Duodenal mucosa (tissue), 2 donors: ENCODE measurements around the gene TNFRSF18.

Experiments
- H3K27ac ChIP-seq: one replicate; pipeline ENCODE4 v1.7.0; 2013; ENCODE audit warnings: low read depth, low read length
- H3K27me3 ChIP-seq, 2 donors: one replicate each; pipeline ENCODE4 v1.7.0; 2013; ENCODE audit warnings: low read length in 2 of 2, control low read depth in 1 of 2; ENCODE audit not compliant: insufficient read depth in 2 of 2, control insufficient read depth in 1 of 2
- H3K36me3 ChIP-seq, 2 donors: one replicate each; pipeline ENCODE4 v1.7.0; 2013; ENCODE audit warnings: low read length in 2 of 2, control low read depth in 1 of 2; ENCODE audit not compliant: insufficient read depth in 2 of 2, control insufficient read depth in 1 of 2
- H3K4me1 ChIP-seq, 2 donors: one replicate each; pipeline ENCODE4 v1.7.0; 2013; ENCODE audit warnings: low read length in 2 of 2, control low read depth in 1 of 2; ENCODE audit not compliant: insufficient read depth in 2 of 2, control insufficient read depth in 1 of 2
- H3K4me3 ChIP-seq, 2 donors: one replicate each; pipeline ENCODE4 v1.7.0; 2013; ENCODE audit warnings: low read length in 2 of 2, low read depth in 1 of 2
- H3K9ac ChIP-seq, 2 donors: one replicate each; pipeline ENCODE4 v1.7.0; 2013; ENCODE audit warnings: low read length in 2 of 2, low read depth in 1 of 2
- H3K9me3 ChIP-seq, 2 donors: one replicate each; pipeline ENCODE4 v1.7.0; 2013; ENCODE audit warnings: low read length in 2 of 2, control low read depth in 1 of 2; ENCODE audit not compliant: control insufficient read depth in 1 of 2

TNFRSF18 gene

GRCh38 chr1:1221887-1222574 is 15.6 kb upstream of the TNFRSF18 start:
- H3K36me3 ChIP-seq, result peaks cover 32 to 90% of the 10 kb centered on the region in 2 donors

GRCh38 chr1:1220197-1220596 is 13.8 kb upstream of the TNFRSF18 start:
- H3K4me3 ChIP-seq, result no peak overlapping the region
- H3K9me3 ChIP-seq, result no peaks in the 10 kb centered on the region
- no peak overlapping the region for H3K9ac ChIP-seq
- H3K27ac ChIP-seq, result no peak overlapping the region
- peaks cover 2 to 7% of the 10 kb centered on the region in 2 donors for H3K4me1 ChIP-seq
- no peaks in the 10 kb centered on the region for H3K27me3 ChIP-seq
- peaks cover 30 to 86% of the 10 kb centered on the region in 2 donors for H3K36me3 ChIP-seq

More at GRCh38 chr1:1221887-1222574, 15.6 kb upstream of the TNFRSF18 start:
- no peaks in the 10 kb centered on the region for H3K9me3 ChIP-seq
- no peaks in the 10 kb centered on the region for H3K27me3 ChIP-seq
- peaks cover 0 to 7% of the 10 kb centered on the region in 2 donors for H3K4me1 ChIP-seq
- no peak overlapping the region for H3K9ac ChIP-seq
- H3K4me3 ChIP-seq, result no peak overlapping the region
- no peak overlapping the region for H3K27ac ChIP-seq

GRCh38 chr1:1219341-1219740 is 12.9 kb upstream of the TNFRSF18 start:
- Histone ChIP-seq H3K4me1 (peaks cover 4 to 11% of the 10 kb centered on the region in 2 donors), H3K9me3 (no peaks in the 10 kb centered on the region), H3K27me3 (no peaks in the 10 kb centered on the region), H3K9ac (no peak overlapping the region), H3K4me3 (no peak overlapping the region), H3K27ac (no peak overlapping the region), H3K36me3 (peaks cover 30 to 80% of the 10 kb centered on the region in 2 donors)

DNA sequence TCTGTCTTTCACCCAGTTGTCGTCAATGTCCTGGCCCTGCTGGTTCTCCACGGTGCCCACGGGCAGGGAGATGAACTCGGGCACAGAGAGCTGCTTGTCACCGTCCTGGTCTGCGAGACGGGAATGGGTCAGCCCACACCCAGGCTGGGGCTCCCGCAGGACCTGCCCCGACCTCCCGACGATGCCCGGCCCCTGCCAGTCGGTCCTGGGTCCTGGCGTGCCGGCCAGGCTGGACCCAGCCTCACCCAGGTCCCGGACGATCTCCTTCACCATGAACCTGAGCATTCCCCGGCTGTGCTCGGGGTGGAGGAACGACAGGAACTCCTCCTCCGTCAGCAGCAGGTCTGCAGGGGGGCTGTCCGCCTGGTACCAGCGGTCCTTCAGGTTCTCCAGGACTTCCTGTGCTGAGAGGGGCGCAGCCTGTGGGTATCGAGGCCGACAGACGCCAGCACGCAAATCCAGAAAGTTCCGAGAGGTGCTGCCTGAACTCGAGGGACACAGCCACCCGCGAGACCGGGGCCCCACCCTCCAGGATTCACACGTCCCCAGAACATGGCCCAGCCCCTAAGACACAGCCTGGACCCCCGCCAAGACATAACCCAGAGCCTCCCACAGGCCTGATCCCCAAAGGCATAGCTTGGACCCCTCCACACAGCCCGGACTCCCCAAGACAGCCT is 12.3 kb upstream of the TNFRSF18 start:
- H3K4me1 ChIP-seq, result peaks cover 4 to 17% of the 10 kb centered on the region in 2 donors
- peaks cover 30 to 73% of the 10 kb centered on the region in 2 donors for H3K36me3 ChIP-seq
- H3K27ac ChIP-seq, result no peak overlapping the region
- H3K9ac ChIP-seq, result no peak overlapping the region
- no peaks in the 10 kb centered on the region for H3K9me3 ChIP-seq
- H3K27me3 ChIP-seq, result no peaks in the 10 kb centered on the region
- H3K4me3 ChIP-seq, result no peak overlapping the region

GRCh38 chr1:1217621-1218523 is 11.5 kb upstream of the TNFRSF18 start:
- Histone ChIP-seq H3K9me3 (no peaks in the 10 kb centered on the region), H3K27ac (no peak overlapping the region), H3K27me3 (no peaks in the 10 kb centered on the region), H3K9ac (no peak overlapping the region), H3K36me3 (peaks cover 25 to 66% of the 10 kb centered on the region in 2 donors), H3K4me3 (no peak overlapping the region), H3K4me1 (peaks cover 8 to 21% of the 10 kb centered on the region in 2 donors)

- Histone ChIP-seq H3K9ac (no peak overlapping the region), H3K36me3 (peaks cover 18 to 59% of the 10 kb centered on the region in 2 donors), H3K9me3 (no peaks in the 10 kb centered on the region), H3K4me3 (no peak overlapping the region), H3K27me3 (no peaks in the 10 kb centered on the region), H3K27ac (no peak overlapping the region), H3K4me1 (peaks cover 8 to 15% of the 10 kb centered on the region in 2 donors)
These were observed 10.6 kb upstream of the TNFRSF18 start for GRCh38 chr1:1216770-1217620.

DNA sequence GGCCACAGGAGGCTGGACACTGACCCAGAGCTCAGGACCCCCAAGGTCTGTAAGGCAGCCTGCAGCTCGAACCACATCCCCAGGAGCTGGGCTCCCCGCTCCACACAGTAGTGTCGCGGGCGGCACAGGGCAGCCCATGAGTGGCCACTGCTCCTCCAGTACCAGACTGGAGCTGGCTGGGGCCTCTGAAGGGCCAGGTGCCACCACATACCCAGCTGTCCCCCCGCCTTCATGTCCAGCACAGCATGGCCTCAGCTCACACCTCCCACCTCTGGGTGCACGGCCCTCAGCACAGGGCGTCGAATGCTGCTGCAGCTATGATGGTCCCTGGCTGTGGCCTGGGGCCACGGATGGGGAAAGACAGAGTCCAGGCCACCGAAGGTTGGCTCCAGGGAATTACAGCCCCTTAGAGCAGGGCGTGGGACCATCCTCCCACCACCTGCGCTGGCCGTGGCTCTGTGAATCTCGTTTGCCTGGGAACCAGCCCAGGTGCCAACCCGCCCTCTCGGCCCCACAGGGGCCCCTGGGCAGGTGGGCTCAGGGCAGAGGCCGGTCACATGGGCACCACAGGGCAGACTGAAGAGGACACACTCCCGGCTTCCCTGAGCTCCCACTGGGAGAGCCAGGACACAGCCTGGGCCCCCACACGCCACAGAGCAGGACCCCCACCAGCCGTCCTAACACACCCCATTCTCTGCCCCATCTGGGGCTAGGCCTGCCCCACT is 9.7 kb upstream of the TNFRSF18 start:
- peaks cover 14 to 49% of the 10 kb centered on the region in 2 donors for H3K36me3 ChIP-seq

DNA sequence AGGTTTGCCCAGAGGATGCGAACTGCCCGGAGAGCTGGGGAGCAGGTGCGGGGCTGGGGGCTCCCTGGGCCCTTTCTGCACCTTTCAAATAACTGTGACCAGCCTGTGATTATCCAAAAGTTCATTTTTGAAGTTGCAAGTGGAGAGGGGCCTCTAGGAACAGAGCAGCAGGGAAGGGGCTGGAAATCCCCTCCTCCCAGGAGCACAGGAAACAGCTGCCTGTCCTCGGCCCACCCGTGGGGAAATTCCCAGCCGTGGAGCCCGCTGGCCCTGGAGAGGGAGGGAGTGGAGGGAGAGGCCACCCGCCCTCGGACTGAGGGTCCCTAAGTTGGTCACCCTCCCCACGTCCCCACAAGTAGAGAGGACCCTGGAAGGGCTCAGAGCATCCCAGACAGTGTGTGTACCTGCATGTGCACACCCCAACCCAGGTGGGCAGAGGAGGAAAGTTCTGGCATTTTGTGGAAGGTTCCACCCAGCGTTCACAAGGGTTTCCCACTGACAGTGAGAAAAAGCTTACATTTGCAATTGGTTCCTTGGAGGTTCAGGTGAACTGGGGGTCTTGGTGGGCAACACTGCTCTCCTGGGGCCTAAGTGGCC is 8.8 kb upstream of the TNFRSF18 start:
- no peak overlapping the region for H3K9ac ChIP-seq
- H3K36me3 ChIP-seq, result peaks cover 9 to 41% of the 10 kb centered on the region in 2 donors
- H3K27ac ChIP-seq, result no peak overlapping the region
- no peak overlapping the region for H3K4me3 ChIP-seq
- H3K27me3 ChIP-seq, result no peaks in the 10 kb centered on the region
- H3K9me3 ChIP-seq, result no peaks in the 10 kb centered on the region
- peaks cover 8 to 15% of the 10 kb centered on the region in 2 donors for H3K4me1 ChIP-seq

More for the DNA sequence above, 9.7 kb upstream of the TNFRSF18 start:
- no peak overlapping the region for H3K9ac ChIP-seq
- no peak overlapping the region for H3K27ac ChIP-seq
- H3K9me3 ChIP-seq, result no peaks in the 10 kb centered on the region
- no peaks in the 10 kb centered on the region for H3K27me3 ChIP-seq
- no peak overlapping the region for H3K4me3 ChIP-seq
- H3K4me1 ChIP-seq, result peaks cover 8 to 15% of the 10 kb centered on the region in 2 donors
